Stimulated activated memory B cell treated with anti-CD40 and anti-IgM and Interleukin-4, amounts not matched to agents 10 μg/mL and 1 μg/mL and 100 μg/mL, for 72 hours (primary cell): ENCODE measurements around the gene SPTA1.
A peak's percentile ranks its signal among the peaks of the same experiment; 100 is the strongest.

Source experiments
- ATAC-seq: fragments of 150-1000 bp; cut with Tn5 transposase; 2 replicates; pipeline ENCODE4 v1.10.0; 2021
- H3K27ac Mint-ChIP-seq: one replicate; pipeline ENCODE4 v1.8.0; 2022; ENCODE audit warnings: mild to moderate bottlenecking, mixed read lengths
- H3K27me3 Mint-ChIP-seq: one replicate; pipeline ENCODE4 v1.8.0; 2022; ENCODE audit warnings: mixed read lengths
- H3K36me3 Mint-ChIP-seq: one replicate; pipeline ENCODE4 v1.8.0; 2022; ENCODE audit warnings: mixed read lengths
- H3K4me1 Mint-ChIP-seq: one replicate; pipeline ENCODE4 v1.8.0; 2022; ENCODE audit warnings: mixed read lengths
- H3K4me3 Mint-ChIP-seq: one replicate; pipeline ENCODE4 v1.8.0; 2022; ENCODE audit warnings: mild to moderate bottlenecking, moderate library complexity, mixed read lengths
- H3K9me3 Mint-ChIP-seq: one replicate; pipeline ENCODE4 v1.8.0; 2022; ENCODE audit warnings: mixed read lengths

SPTA1 gene

DNA sequence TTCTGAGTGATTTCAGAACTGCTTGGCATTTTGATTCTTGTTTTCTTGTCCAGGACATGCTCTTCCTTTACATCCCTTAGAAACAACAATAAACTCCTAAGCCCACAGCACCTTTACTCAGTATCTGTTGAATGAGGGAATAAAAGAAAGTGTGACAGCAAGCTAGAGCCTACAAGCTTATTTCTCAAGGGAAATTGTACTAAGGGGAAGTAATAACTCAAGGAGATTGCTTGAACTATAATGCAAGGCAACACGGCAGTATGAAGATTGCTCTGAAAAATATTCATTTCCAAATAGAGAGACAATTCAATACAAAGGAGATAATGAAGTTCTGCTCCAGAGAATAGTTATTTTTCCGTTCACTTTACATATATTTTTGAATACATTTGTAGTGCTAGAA is 122.7 kb downstream of the SPTA1 start:
- Mint-ChIP-seq H3K36me3 (no peaks in the 10 kb centered on the region), H3K4me1 (peaks cover 13% of the 10 kb centered on the region), H3K27ac (peak overlapping the region; percentile 31), H3K4me3 (no peak overlapping the region), H3K27me3 (no peaks in the 10 kb centered on the region), H3K9me3 (peaks cover 6% of the 10 kb centered on the region)
- no peak for ATAC-seq
